IMR-90 (cell line): ENCODE data around the gene TMEM240.

Experiments used
- CEBPB ChIP-seq: IDR thresholded peaks from 2 replicates; pipeline ENCODE4 v1.6.1; 2012; ENCODE audit warnings: low read depth, low read length, improper control_type of control experiment
- CHD1 ChIP-seq: IDR thresholded peaks from 2 replicates; pipeline ENCODE4 v1.6.1; 2012; ENCODE audit warnings: low read depth, low read length, improper control_type of control experiment
- NFE2L2 ChIP-seq: fragments of 150-350 bp; IDR thresholded peaks from 2 replicates; pipeline ENCODE4 v1.6.1; 2016; ENCODE audit warnings: low read depth, mild to moderate bottlenecking, low read length
- POLR2A ChIP-seq: IDR thresholded peaks from 2 replicates; pipeline ENCODE4 v1.6.1; 2012; ENCODE audit warnings: mild to moderate bottlenecking, low read depth, low read length
- RAD21 ChIP-seq: IDR thresholded peaks from 2 replicates; pipeline ENCODE4 v1.6.1; 2012; ENCODE audit warnings: low read length, improper control_type of control experiment
- USF2 ChIP-seq: fragments of 150-350 bp; IDR thresholded peaks from 2 replicates; pipeline ENCODE4 v1.6.1; 2017; ENCODE audit warnings: mild to moderate bottlenecking, antibody characterized with exemption, low read length, low read depth
- TF ChIP-seq, protein P1 (sequence below): conservative IDR thresholded peaks from 2 replicates; pipeline ENCODE4 v1.5.1; 2012; ENCODE audit warnings: mild to moderate bottlenecking, low read depth, low read length, improper control_type of control experiment

GRCh38 chr1:1550591-1551432 is 10.4 kb upstream of the TMEM240 start:
- TF ChIP-seq USF2 (no peak), RAD21 (0 out of 2 replicates have a peak, but pooled peaks have one; percentile 10), CEBPB (no peak), CHD1 (no peak), POLR2A (no peak), NFE2L2 (no peak)
- TF ChIP-seq, protein P1, sequence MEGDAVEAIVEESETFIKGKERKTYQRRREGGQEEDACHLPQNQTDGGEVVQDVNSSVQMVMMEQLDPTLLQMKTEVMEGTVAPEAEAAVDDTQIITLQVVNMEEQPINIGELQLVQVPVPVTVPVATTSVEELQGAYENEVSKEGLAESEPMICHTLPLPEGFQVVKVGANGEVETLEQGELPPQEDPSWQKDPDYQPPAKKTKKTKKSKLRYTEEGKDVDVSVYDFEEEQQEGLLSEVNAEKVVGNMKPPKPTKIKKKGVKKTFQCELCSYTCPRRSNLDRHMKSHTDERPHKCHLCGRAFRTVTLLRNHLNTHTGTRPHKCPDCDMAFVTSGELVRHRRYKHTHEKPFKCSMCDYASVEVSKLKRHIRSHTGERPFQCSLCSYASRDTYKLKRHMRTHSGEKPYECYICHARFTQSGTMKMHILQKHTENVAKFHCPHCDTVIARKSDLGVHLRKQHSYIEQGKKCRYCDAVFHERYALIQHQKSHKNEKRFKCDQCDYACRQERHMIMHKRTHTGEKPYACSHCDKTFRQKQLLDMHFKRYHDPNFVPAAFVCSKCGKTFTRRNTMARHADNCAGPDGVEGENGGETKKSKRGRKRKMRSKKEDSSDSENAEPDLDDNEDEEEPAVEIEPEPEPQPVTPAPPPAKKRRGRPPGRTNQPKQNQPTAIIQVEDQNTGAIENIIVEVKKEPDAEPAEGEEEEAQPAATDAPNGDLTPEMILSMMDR = peak; percentile 43
